ENCODE measurements around the gene PRDM15.

The PRDM15 gene

GRCh38 chr21:41772351-41773080 is 106.6 kb downstream of the PRDM15 start:
- Mint-ChIP-seq H3K27me3 (peaks cover 75% of the 10 kb centered on the region), H3K36me3 (ENCODE audit: low read depth) (no peaks in the 10 kb centered on the region), H3K4me3 (no peak overlapping the region), H3K27ac (no peak overlapping the region), H3K9me3 (no peaks in the 10 kb centered on the region), H3K4me1 (ENCODE audit: low read depth) (peaks cover 18% of the 10 kb centered on the region)
- intact Hi-C loops (cut with micrococcal nuclease), result no loop called here

DNA sequence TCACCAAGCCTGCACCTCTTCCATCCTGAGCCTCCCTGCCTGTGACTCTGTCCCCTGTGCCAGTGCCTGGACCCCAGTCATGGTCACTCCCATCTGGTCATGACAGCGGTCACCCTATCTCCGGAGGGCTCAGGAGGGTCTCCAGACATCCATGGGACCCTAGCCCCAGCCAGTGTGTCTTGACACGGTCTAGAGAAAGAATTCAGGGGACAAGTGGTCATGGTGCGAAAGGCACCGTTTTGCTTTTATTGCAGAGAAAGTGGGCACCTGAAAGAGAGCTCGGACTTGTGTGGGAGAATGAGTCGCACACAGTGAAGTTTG is 107.6 kb downstream of the PRDM15 start:
- Mint-ChIP-seq H3K9me3 (no peaks in the 10 kb centered on the region), H3K36me3 (ENCODE audit: low read depth) (no peaks in the 10 kb centered on the region), H3K27ac (no peak overlapping the region), H3K4me1 (ENCODE audit: low read depth) (peaks cover 24% of the 10 kb centered on the region), H3K27me3 (peaks cover 81% of the 10 kb centered on the region), H3K4me3 (no peak overlapping the region)
- intact Hi-C loops (cut with micrococcal nuclease), result no loop called here

GRCh38 chr21:41770901-41771624 is 108.1 kb downstream of the PRDM15 start:
- no peak overlapping the region for H3K27ac Mint-ChIP-seq
- peaks cover 24% of the 10 kb centered on the region for H3K4me1 Mint-ChIP-seq (ENCODE audit: low read depth)
- H3K36me3 Mint-ChIP-seq (ENCODE audit: low read depth), result no peaks in the 10 kb centered on the region
- no peak overlapping the region for H3K4me3 Mint-ChIP-seq
- no peaks in the 10 kb centered on the region for H3K9me3 Mint-ChIP-seq
- peaks cover 81% of the 10 kb centered on the region for H3K27me3 Mint-ChIP-seq
- intact Hi-C loops (cut with micrococcal nuclease), result no loop called here

- Mint-ChIP-seq H3K27ac (no peak overlapping the region), H3K4me1 (ENCODE audit: low read depth) (peaks cover 24% of the 10 kb centered on the region), H3K36me3 (ENCODE audit: low read depth) (no peaks in the 10 kb centered on the region), H3K9me3 (no peaks in the 10 kb centered on the region), H3K4me3 (no peak overlapping the region), H3K27me3 (peaks cover 80% of the 10 kb centered on the region)
- intact Hi-C loops (cut with micrococcal nuclease), result no loop called here
These were observed 109.2 kb downstream of the PRDM15 start for GRCh38 chr21:41769933-41770332.

DNA sequence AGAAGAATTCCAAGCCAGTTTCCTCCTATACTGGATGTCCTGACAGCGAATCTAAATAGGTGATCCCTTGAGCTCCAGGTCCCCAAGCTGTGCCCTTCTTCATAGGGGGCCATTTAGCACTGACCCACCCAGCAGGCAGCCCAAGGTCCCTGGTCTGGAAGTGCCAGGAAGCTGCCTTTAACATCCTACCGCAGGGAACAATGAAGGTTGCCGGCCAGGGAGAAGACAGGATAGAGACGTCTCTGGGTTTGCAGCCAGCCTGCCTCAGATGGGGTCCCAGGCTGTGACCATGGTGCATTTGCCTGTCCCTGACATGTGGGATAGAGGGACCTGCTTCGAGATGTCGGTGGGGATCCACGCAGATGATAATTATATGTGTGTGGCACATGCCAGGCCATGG is 109.6 kb downstream of the PRDM15 start:
- H3K27ac Mint-ChIP-seq, result no peak overlapping the region
- H3K9me3 Mint-ChIP-seq, result no peaks in the 10 kb centered on the region
- no peaks in the 10 kb centered on the region for H3K36me3 Mint-ChIP-seq (ENCODE audit: low read depth)
- intact Hi-C loops (cut with micrococcal nuclease), result no loop called here
- peaks cover 80% of the 10 kb centered on the region for H3K27me3 Mint-ChIP-seq
- H3K4me3 Mint-ChIP-seq, result no peak overlapping the region
- peaks cover 24% of the 10 kb centered on the region for H3K4me1 Mint-ChIP-seq (ENCODE audit: low read depth)

DNA sequence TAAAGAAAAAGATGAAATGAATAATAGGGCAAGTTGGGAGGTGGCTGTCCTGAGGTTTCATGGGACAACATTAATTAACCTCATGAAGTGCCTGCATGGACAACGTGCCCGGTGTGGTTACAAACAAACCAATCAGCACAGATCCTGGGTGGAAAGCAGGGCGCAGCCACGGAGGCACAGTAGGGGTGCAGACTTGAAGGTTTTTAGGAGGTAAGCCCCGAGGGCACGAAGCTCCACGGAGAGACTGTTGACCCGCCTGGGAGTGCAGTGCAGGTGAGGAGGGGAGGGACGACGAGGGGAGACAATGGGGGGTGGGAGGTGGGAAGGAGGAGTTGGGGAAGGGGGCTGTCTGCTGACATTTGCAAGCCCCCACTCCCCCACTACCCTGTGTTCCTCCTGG is 110.0 kb downstream of the PRDM15 start:
- no peaks in the 10 kb centered on the region for H3K36me3 Mint-ChIP-seq (ENCODE audit: low read depth)
- no peaks in the 10 kb centered on the region for H3K9me3 Mint-ChIP-seq
- peaks cover 24% of the 10 kb centered on the region for H3K4me1 Mint-ChIP-seq (ENCODE audit: low read depth)
- peak overlapping the region; percentile 33 for H3K4me3 Mint-ChIP-seq
- H3K27me3 Mint-ChIP-seq, result peaks cover 81% of the 10 kb centered on the region
- intact Hi-C loops (cut with micrococcal nuclease), result no loop called here
- H3K27ac Mint-ChIP-seq, result no peak overlapping the region

- Mint-ChIP-seq H3K27ac (no peak overlapping the region), H3K36me3 (ENCODE audit: low read depth) (no peaks in the 10 kb centered on the region), H3K27me3 (peaks cover 87% of the 10 kb centered on the region), H3K4me1 (ENCODE audit: low read depth) (peaks cover 26% of the 10 kb centered on the region), H3K9me3 (no peaks in the 10 kb centered on the region), H3K4me3 (peak overlapping the region; percentile 33)
- intact Hi-C loops (cut with micrococcal nuclease), result no loop called here
These were observed 110.6 kb downstream of the PRDM15 start for GRCh38 chr21:41768437-41769042.

DNA sequence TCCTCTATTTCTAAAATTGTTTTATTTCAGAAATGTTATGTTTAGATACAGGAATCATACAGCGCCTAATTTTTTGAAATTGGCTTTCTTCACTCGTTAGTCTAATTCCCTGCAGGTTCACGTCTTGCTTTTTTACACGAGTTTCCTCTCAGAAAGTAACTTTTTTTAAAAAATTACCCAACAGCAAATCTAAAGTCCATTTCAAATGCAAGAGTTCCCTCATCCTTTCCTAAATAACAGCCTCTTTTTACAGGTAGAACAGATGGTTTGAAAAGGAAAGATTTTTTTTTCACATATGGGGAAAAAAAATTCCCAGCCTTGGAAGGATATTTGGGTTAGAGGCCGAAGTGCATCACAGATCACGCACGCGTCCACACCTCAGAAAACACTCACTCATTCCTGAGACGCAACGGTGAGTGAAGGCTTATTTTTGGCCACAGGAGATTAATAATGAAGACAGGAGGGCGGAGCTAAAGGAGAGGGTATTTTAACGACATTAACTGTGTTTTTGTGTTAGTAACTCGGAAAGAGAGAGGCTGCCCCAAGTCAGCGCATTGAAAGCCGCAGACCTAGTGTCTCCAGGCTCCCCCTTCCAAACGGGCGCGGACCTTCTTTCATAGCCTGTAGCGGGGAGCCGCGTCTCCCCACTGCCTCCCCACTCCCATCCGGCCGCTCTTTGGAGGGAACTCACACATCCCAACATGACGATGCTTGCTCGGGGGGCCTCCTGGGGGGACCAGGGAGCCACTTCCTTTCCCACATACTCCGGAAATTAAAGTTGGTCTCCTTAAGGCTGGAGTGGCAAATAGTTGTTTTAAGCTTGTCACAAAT is 111.3 kb downstream of the PRDM15 start:
- Mint-ChIP-seq H3K27ac (no peak overlapping the region), H3K4me3 (no peak overlapping the region), H3K4me1 (ENCODE audit: low read depth) (peaks cover 33% of the 10 kb centered on the region), H3K9me3 (no peaks in the 10 kb centered on the region), H3K36me3 (ENCODE audit: low read depth) (no peaks in the 10 kb centered on the region), H3K27me3 (peaks cover 92% of the 10 kb centered on the region)
- intact Hi-C loops (cut with micrococcal nuclease), result no loop called here

DNA sequence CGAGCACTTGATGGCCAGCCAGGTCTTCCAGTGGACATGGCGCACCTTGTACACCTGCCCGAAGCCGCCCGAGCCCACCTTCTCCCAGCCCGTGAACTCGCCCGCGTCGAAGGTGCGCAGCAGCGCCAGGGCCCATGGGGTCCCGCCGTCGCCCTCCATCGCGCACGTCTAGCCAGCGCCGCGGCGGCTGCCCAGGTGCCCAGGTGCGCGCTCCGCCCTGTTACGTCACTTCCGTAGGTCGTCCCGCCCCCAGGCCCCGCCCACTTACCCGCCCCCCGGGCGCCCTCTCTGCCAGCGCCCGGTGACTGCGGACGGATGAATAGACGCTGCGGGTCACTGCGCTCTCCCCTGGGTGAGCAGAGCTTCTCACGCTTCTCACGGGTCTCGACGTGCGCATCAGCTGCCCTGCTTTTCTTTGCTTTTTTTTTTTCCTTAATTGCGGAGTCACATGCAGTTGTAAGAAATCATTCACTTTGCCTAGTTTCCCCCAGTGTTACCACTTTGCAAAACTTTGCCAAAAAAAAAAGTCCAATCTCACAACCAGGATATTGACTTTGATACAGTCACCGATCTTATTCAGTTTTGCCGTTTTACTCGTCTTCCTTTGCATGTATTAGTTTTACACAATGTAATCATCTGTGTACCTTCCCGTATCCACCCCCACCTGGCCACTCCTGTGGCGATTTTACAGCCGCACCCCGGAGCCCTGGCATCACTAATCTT is 112.1 kb downstream of the PRDM15 start, which contains the start of gene RIPK4:
TSS of gene RIPK4 (minus strand) at position 170 of the 723 bp plus-strand sequence. CDS start at position 159, 11 bp downstream.
- peaks cover 41% of the 10 kb centered on the region for H3K4me1 Mint-ChIP-seq (ENCODE audit: low read depth)
- intact Hi-C loops (cut with micrococcal nuclease), result no loop called here
- H3K4me3 Mint-ChIP-seq, result peak within 1 kb of the TSS; percentile 47
- peaks cover 91% of the 10 kb centered on the region for H3K27me3 Mint-ChIP-seq
- H3K27ac Mint-ChIP-seq, result no peak within 1 kb of the TSS
- no peaks in the 10 kb centered on the region for H3K9me3 Mint-ChIP-seq
- H3K36me3 Mint-ChIP-seq (ENCODE audit: low read depth), result no peaks in the 10 kb centered on the region

DNA sequence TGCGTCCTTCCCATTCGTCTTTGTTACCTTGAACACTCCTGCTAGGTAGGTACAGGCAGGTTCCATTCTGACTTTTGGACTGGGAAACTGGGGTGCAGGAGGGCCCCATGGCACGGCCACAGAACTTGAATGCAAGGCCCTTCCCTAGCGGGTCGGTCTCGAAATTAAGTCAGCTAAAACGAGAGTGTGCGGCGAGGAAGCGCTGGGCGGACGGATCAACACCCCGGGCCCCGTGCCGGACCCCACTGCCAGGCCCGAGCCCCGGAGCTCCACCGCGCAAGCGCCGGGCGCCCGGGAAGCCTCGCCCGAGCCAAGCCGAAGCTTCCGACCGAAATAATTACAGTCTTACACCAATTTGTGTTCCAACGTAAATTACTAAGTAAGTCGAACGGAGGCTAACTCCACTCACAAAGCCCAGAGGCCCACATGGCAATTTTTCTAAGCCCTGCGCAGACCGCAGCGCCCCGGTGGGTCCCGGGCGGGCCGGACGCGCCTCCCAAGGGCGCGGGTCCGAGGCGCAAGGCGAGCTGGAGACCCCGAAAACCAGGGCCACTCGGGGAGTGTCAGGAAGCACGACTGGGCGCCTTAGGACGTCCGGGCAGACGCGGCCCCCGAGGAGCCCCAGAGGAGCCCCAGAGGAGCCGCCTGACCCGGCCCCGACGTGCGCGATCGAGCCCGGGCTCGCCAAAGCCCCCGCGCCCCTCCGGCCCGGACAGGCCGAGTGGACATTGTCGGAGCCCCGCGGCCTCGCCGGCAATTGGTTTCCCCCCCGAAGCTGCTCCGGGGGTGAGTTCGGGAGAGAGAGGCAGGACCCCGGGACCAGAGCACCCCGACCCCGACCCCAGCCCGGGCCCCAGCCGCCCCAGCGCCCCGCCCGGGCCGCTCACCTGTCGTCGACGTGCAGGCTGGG is 112.9 kb downstream of the PRDM15 start:
- Mint-ChIP-seq H3K4me1 (ENCODE audit: low read depth) (peaks cover 49% of the 10 kb centered on the region), H3K27ac (no peak overlapping the region), H3K27me3 (peaks cover 84% of the 10 kb centered on the region), H3K9me3 (no peaks in the 10 kb centered on the region), H3K4me3 (no peak overlapping the region), H3K36me3 (ENCODE audit: low read depth) (no peaks in the 10 kb centered on the region)
- intact Hi-C loops (cut with micrococcal nuclease), result no loop called here

DNA sequence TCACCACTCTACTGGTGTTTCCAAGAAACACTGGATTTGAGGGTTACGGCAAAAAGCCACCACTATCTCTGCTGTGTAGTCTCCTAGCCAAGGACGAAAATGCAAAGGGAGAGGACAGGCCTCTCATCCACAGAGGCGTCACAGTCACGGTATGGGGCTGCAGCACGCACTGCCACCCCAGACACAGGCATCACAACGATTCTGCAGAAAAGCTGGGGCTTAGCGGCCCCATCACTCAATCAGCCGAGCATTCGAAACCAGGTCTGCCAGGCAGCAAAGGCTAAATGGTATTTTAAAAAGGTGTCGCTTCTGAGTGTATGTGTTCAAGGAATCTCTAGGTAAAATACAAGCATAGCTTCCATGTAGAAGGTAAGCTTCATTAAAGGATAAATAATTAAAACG is 113.7 kb downstream of the PRDM15 start:
- H3K36me3 Mint-ChIP-seq (ENCODE audit: low read depth), result no peaks in the 10 kb centered on the region
- no peaks in the 10 kb centered on the region for H3K9me3 Mint-ChIP-seq
- peaks cover 57% of the 10 kb centered on the region for H3K4me1 Mint-ChIP-seq (ENCODE audit: low read depth)
- peaks cover 76% of the 10 kb centered on the region for H3K27me3 Mint-ChIP-seq
- intact Hi-C loops (cut with micrococcal nuclease), result no loop called here
- H3K27ac Mint-ChIP-seq, result no peak overlapping the region
- H3K4me3 Mint-ChIP-seq, result no peak overlapping the region

DNA sequence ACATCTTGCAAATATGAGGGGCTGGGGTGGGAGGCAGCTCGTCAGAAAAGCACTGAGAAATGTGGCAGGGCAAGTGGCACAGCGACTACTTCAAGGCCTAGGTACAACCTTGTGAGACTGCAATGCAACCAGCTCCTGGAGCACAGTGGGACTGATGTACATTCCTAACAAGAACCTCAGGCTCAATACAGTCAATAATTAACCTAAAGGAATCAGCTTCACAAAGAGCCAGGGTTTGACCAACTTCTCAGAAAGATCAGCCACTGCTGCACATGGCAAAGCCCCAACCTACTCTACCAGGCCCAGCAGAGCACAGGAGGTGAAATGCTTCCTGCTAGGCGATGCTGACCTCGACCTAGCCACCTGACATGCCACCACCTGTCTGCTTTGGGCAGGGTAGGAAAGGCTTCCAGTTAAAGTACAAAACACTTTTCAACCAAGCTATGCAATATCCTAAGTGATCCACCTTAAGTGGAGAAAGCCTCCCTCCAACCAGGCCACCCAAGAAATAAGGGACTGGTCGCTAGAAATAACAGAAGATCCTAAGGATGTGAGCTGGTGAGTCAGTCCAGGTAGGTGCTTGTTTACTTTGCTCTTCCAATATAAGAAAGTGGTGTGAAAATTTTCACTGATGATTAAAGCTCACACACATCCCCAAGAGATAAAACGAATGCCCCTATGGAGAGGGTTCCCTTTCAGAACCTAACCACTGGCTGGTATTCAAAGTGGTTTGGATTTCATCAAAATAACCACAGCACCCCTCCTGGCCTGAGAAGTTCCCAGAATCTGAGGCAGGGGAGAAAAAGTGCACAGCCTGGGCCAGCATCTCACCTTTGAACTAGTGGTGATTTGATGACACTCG is 114.4 kb downstream of the PRDM15 start:
- Mint-ChIP-seq H3K27ac (no peak overlapping the region), H3K9me3 (no peaks in the 10 kb centered on the region), H3K36me3 (ENCODE audit: low read depth) (no peaks in the 10 kb centered on the region), H3K4me1 (ENCODE audit: low read depth) (peaks cover 64% of the 10 kb centered on the region), H3K4me3 (no peak overlapping the region), H3K27me3 (peaks cover 70% of the 10 kb centered on the region)
- intact Hi-C loops (cut with micrococcal nuclease), result no loop called here
